GM18517 (cell line): ENCODE data around the gene TSPEAR.
"Not testable (repeated sequence)": the region's sequence is repeated elsewhere in the genome, so short reads cannot be mapped to it uniquely, and the experiment has no call there.

Experiments used
- ATAC-seq: cut with Tn5 transposase; IDR thresholded peaks from one replicate; pipeline ENCODE4 v1.9.1; 2021; ENCODE audit warnings: mild to moderate bottlenecking, moderate library complexity; ENCODE audit not compliant: unreplicated experiment

Gene TSPEAR

GRCh38 chr21:44703731-44704635 is 7.4 kb downstream of the TSPEAR start:
- ATAC-seq, result no peak

GRCh38 chr21:44702973-44703730 is 8.2 kb downstream of the TSPEAR start:
- ATAC-seq, result no peak

GRCh38 chr21:44702111-44702972 is 9.0 kb downstream of the TSPEAR start:
- no peak for ATAC-seq

- no peak for ATAC-seq
These were observed 9.8 kb downstream of the TSPEAR start for GRCh38 chr21:44701541-44701940.

- no peak for ATAC-seq
These were observed 10.4 kb downstream of the TSPEAR start for GRCh38 chr21:44701023-44701400.

- no peak for ATAC-seq
These were observed 11.0 kb downstream of the TSPEAR start for GRCh38 chr21:44700101-44701022.

- ATAC-seq, result no peak
These were observed 11.8 kb downstream of the TSPEAR start for GRCh38 chr21:44699502-44700001.

- ATAC-seq, result no peak
These were observed 13.3 kb downstream of the TSPEAR start for GRCh38 chr21:44697811-44698734.

GRCh38 chr21:44697172-44697810 is 14.1 kb downstream of the TSPEAR start, which contains the start of gene KRTAP10-12:
Gene KRTAP10-12, plus strand, starts transcription at chr21:44697172. Its CDS starts 30 bp downstream, at chr21:44697202.
- not testable (repeated sequence) for ATAC-seq

- no peak for ATAC-seq
These were observed 14.8 kb downstream of the TSPEAR start for GRCh38 chr21:44696572-44696971.

GRCh38 chr21:44695641-44696040 is 15.7 kb downstream of the TSPEAR start:
- no peak for ATAC-seq

- ATAC-seq, result no peak
These were observed 16.2 kb downstream of the TSPEAR start for GRCh38 chr21:44695184-44695583.

GRCh38 chr21:44694776-44695175 is 16.6 kb downstream of the TSPEAR start:
- ATAC-seq, result no peak

GRCh38 chr21:44692798-44693512 is 18.4 kb downstream of the TSPEAR start:
- ATAC-seq, result no peak

- no peak for ATAC-seq
These were observed 19.7 kb downstream of the TSPEAR start for GRCh38 chr21:44691686-44692085.

- not testable (repeated sequence) for ATAC-seq
These were observed 21.6 kb downstream of the TSPEAR start for GRCh38 chr21:44689740-44690139.

- no peak for ATAC-seq
These were observed 23.7 kb downstream of the TSPEAR start for GRCh38 chr21:44687671-44688070.
